Epithelial cell of esophagus (primary cell): ENCODE data around the gene ALDH1A2.

ENCODE experiments used
- DNase-seq: peaks from one replicate; pipeline ENCODE4 v3.0.0; 2010; ENCODE audit warnings: low read depth
- H3K4me3 ChIP-seq: 2 replicates; pipeline ENCODE4 v1.5.1; 2011; ENCODE audit warnings: mild to moderate bottlenecking, low read length, control low read depth
- TF ChIP-seq, protein P1 (sequence below): IDR thresholded peaks from 2 replicates; pipeline ENCODE4 v1.5.1; 2011; ENCODE audit warnings: low read depth, mild to moderate bottlenecking, low read length, control low read depth, inconsistent platforms; ENCODE audit not compliant: insufficient read depth; ENCODE audit errors: missing control alignments

The ALDH1A2 gene

DNA sequence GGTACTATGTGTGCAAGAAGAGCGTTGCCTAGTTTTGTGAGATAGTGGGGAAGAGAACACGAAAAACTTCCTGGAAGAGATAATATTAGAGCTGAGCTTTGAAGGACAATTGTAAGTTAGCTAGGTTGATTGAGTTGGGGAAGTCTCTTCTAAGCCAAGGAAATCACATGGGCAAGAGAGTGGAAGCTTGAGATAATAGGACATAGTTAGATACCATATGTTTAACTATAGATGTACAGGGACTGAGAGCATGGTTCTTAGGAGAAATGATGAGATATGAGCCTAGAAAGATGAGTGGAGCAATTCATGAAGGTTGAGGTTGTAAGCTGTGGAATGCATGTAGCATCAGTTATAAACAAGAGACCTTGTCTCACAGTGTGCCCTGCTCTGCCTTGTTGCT lies 42.6 kb upstream of the ALDH1A2 start:
- TF ChIP-seq, protein P1, sequence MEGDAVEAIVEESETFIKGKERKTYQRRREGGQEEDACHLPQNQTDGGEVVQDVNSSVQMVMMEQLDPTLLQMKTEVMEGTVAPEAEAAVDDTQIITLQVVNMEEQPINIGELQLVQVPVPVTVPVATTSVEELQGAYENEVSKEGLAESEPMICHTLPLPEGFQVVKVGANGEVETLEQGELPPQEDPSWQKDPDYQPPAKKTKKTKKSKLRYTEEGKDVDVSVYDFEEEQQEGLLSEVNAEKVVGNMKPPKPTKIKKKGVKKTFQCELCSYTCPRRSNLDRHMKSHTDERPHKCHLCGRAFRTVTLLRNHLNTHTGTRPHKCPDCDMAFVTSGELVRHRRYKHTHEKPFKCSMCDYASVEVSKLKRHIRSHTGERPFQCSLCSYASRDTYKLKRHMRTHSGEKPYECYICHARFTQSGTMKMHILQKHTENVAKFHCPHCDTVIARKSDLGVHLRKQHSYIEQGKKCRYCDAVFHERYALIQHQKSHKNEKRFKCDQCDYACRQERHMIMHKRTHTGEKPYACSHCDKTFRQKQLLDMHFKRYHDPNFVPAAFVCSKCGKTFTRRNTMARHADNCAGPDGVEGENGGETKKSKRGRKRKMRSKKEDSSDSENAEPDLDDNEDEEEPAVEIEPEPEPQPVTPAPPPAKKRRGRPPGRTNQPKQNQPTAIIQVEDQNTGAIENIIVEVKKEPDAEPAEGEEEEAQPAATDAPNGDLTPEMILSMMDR = no peak
- DNase-seq = no peak
- no peak overlapping the region for H3K4me3 ChIP-seq

DNA sequence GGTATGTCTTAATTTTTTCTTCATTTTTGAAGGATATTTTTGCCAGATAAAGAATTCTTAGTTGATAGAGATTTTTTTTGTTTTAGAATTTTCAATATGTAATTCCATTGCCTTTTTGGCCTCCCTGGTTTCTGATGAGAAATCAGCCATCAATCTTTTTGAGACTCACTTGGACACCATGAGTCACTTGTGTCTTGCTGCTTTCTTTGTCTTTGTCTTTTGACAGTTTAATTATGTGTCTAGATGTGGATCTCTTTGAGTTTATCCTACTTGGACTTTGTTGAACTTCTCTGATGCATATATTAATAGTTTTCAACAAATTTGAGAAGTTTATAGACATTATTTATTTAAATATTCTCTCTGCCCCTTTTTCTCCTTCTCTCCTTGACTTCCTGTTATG lies 38.0 kb upstream of the ALDH1A2 start:
- TF ChIP-seq, protein P1 = no peak
- DNase-seq = peak; percentile 7
- no peak overlapping the region for H3K4me3 ChIP-seq

DNA sequence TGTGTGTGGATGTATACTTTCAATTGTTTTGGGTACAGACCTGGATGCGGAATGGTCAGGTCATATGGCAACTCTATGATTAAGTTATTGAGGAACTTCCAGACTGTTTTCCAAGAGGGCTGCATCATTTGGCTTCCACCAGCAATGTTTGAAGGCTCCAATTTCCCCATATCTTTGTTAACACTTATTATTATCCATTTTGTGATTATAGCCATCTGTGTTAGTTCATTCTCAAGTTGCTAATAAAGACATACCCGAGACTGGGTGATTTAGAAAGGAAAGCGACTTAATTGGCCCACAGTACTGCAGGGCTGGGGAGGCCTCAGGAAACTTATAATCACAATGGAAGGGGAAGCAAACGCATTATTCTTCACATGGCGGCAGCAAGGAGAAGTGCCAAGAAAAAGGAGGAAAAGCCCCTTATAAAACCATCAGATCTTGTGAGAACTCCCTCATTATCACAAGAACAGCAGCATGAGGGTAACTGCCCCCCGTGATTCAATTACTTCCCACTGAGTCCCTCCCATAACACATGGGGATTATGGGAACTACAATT lies 31.1 kb upstream of the ALDH1A2 start:
- no peak overlapping the region for H3K4me3 ChIP-seq
- DNase-seq = no peak
- TF ChIP-seq, protein P1 = no peak

DNA sequence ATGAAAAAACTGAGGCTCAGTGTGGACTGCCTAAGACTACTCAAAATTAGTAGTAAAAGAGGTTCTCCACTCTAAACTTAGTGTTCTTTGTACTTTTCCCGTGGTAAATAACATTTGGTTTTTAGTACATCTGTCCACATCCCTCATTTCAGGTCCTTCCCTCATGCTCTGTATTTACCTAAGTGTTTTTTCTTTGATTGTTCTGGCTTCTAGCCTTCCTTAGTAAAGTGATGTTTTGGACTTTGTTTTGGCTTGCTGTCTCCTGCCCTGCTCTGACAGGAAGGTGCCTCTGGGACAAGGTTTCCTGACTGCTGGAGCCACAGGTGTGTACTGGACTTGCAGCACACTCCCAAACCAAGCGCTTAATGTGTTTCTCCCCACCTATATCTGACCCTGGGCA lies 29.9 kb upstream of the ALDH1A2 start:
- TF ChIP-seq, protein P1 = no peak
- no peak overlapping the region for H3K4me3 ChIP-seq
- no peak for DNase-seq

DNA sequence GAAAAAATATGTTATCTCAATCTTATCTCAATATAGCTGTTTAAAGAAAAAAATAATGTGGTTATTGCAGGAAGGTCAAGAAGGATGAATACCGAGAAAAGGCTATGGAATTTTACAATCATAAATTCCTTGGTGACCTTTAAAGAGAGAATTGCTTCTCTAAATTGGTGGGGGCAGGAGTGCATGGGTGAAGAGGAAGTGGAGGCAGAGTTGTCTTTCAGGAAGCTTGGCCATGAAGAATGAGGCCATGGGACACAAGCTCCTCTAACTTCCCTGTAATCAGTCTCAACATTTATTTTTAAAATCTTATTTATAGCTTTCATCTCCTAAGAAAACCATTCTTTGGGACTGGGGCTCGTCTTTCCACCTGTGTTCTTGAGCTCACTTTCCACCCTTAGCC lies 22.4 kb upstream of the ALDH1A2 start:
- DNase-seq = no peak
- TF ChIP-seq, protein P1 = no peak
- H3K4me3 ChIP-seq = no peak overlapping the region

DNA sequence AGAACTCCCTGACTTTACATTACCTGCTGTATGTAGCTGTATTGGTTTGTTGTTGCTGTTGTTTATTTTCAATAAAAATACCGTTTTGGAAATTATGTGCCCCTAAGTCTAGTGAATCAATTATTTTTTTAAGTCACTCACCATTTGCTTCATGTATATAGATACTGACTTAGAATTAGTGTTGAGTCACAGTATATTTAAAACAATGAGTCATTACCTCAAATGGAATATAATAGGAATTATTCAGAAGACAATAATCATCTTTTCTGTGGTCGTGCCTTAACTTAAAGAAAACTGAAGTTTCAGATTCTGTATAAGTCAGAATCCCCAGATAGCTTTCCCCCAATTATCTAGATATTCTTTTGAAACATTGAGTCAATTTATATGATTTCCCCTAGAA lies 21.0 kb upstream of the ALDH1A2 start:
- TF ChIP-seq, protein P1 = no peak
- no peak overlapping the region for H3K4me3 ChIP-seq
- DNase-seq = peak; percentile 39

DNA sequence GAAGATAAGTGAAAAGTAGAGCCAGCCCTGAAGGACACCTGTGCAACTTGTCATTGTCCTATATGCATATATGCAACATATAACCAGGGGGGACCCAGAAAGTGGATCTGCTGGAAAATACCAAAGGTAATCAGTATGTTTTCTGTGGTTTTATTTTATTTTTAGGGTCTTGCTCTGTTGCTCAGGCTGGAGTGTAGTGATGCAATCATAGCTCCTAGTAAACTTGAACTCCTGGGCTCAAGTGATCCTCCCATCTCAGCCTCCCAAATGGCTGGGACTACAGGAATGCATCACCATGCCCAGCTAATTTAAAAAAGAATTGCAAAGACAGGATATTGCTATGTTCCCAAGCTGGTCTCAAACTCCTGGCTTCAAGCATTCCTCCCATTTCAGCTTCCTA lies 18.0 kb upstream of the ALDH1A2 start:
- TF ChIP-seq, protein P1 = no peak
- H3K4me3 ChIP-seq = no peak overlapping the region
- no peak for DNase-seq
